ENCODE measurements around the gene CAMK2A. TPM values are rescaled to one million over a fixed set of nuclear protein-coding genes. Genes with fewer than 3 reads are reported as not detected.

CAMK2A gene
- total and polyA plus RNA-seq, 2 donors (not counting 1 experiment from before 2014, with no cell fraction given), result 2.1 to 3.1 TPM

GRCh38 chr5:150215979-150216944, 73.3 kb downstream of the CAMK2A start:
- no peak overlapping the region for H3K4me3 ChIP-seq (replicated peaks in 1 of 4; ENCODE audit: control extremely low read depth in 1 of 4, insufficient read depth in 1 of 4, low read depth in 3 of 4, low read length in 4 of 4)
- H3K27me3 ChIP-seq (ENCODE audit: control insufficient read depth, insufficient read depth, low read length), result no peaks in the 10 kb centered on the region
- no peak overlapping the region for H3K4me2 ChIP-seq (ENCODE audit: extremely low read depth, insufficient read depth, low read length)
- H3K27ac ChIP-seq (ENCODE audit: insufficient read depth, low read length), result no peak overlapping the region
- H3K79me2 ChIP-seq (ENCODE audit: control insufficient read depth, insufficient read depth, low read length), result no peaks in the 10 kb centered on the region
- H3K9ac ChIP-seq (ENCODE audit: insufficient read depth, low read length), result no peak overlapping the region
- H2AFZ ChIP-seq (ENCODE audit: low read length), result no peak overlapping the region
- no peaks in the 10 kb centered on the region for H3K36me3 ChIP-seq (ENCODE audit: control insufficient read depth, insufficient read depth, low read length)
- no peak for DNase-seq (ENCODE audit: low read depth in 2 of 2)
- H3K4me1 ChIP-seq (ENCODE audit: control insufficient read depth, extremely low read depth, insufficient read depth, low read length), result peaks cover 5% of the 10 kb centered on the region
- H4K20me1 ChIP-seq (ENCODE audit: control insufficient read depth, extremely low read depth, insufficient read depth, low read length), result no peaks in the 10 kb centered on the region
- no peaks in the 10 kb centered on the region for H3K9me3 ChIP-seq (ENCODE audit: control insufficient read depth, insufficient read depth, low read depth, low read length)
- TF ChIP-seq EZH2 (IDR thresholded peaks at IDR 0.05; ENCODE audit: low read length, missing control alignments), result no peak
- no peak for TF ChIP-seq CTCF (conservative IDR thresholded peaks at IDR 0.05 in 1 of 2, IDR thresholded peaks at IDR 0.05 in 1 of 2; ENCODE audit: low read depth in 1 of 2, low read length in 2 of 2)

- peak in 1 of 2 donors; percentile 62 for DNase-seq (ENCODE audit: low read depth in 2 of 2)
- no peak overlapping the region for H2AFZ ChIP-seq (ENCODE audit: low read length)
- no peaks in the 10 kb centered on the region for H4K20me1 ChIP-seq (ENCODE audit: control insufficient read depth, extremely low read depth, insufficient read depth, low read length)
- H3K27ac ChIP-seq (ENCODE audit: insufficient read depth, low read length), result no peak overlapping the region
- H3K9ac ChIP-seq (ENCODE audit: insufficient read depth, low read length), result no peak overlapping the region
- no peaks in the 10 kb centered on the region for H3K27me3 ChIP-seq (ENCODE audit: control insufficient read depth, insufficient read depth, low read length)
- no peak overlapping the region for H3K4me3 ChIP-seq (replicated peaks in 1 of 4; ENCODE audit: control extremely low read depth in 1 of 4, insufficient read depth in 1 of 4, low read depth in 3 of 4, low read length in 4 of 4)
- H3K4me1 ChIP-seq (ENCODE audit: control insufficient read depth, extremely low read depth, insufficient read depth, low read length), result peaks cover 8% of the 10 kb centered on the region
- H3K9me3 ChIP-seq (ENCODE audit: control insufficient read depth, insufficient read depth, low read depth, low read length), result no peaks in the 10 kb centered on the region
- H3K4me2 ChIP-seq (ENCODE audit: extremely low read depth, insufficient read depth, low read length), result no peak overlapping the region
- H3K79me2 ChIP-seq (ENCODE audit: control insufficient read depth, insufficient read depth, low read length), result no peaks in the 10 kb centered on the region
- no peaks in the 10 kb centered on the region for H3K36me3 ChIP-seq (ENCODE audit: control insufficient read depth, insufficient read depth, low read length)
- TF ChIP-seq CTCF (conservative IDR thresholded peaks at IDR 0.05 in 1 of 2, IDR thresholded peaks at IDR 0.05 in 1 of 2; ENCODE audit: low read depth in 1 of 2, low read length in 2 of 2) (peak; percentile 17 to 24), EZH2 (IDR thresholded peaks at IDR 0.05; ENCODE audit: low read length, missing control alignments) (no peak)
Measured at GRCh38 chr5:150214289-150214688, 75.3 kb downstream of the CAMK2A start.

GRCh38 chr5:150213530-150213929, 76.0 kb downstream of the CAMK2A start:
- Histone ChIP-seq H3K4me3 (replicated peaks in 1 of 4; ENCODE audit: control extremely low read depth in 1 of 4, insufficient read depth in 1 of 4, low read depth in 3 of 4, low read length in 4 of 4) (no peak overlapping the region), H3K9ac (ENCODE audit: insufficient read depth, low read length) (no peak overlapping the region), H3K4me2 (ENCODE audit: extremely low read depth, insufficient read depth, low read length) (no peak overlapping the region), H3K79me2 (ENCODE audit: control insufficient read depth, insufficient read depth, low read length) (no peaks in the 10 kb centered on the region), H3K9me3 (ENCODE audit: control insufficient read depth, insufficient read depth, low read depth, low read length) (no peaks in the 10 kb centered on the region), H3K27me3 (ENCODE audit: control insufficient read depth, insufficient read depth, low read length) (no peaks in the 10 kb centered on the region), H3K36me3 (ENCODE audit: control insufficient read depth, insufficient read depth, low read length) (no peaks in the 10 kb centered on the region), H3K27ac (ENCODE audit: insufficient read depth, low read length) (no peak overlapping the region), H3K4me1 (ENCODE audit: control insufficient read depth, extremely low read depth, insufficient read depth, low read length) (peaks cover 14% of the 10 kb centered on the region), H2AFZ (ENCODE audit: low read length) (no peak overlapping the region), H4K20me1 (ENCODE audit: control insufficient read depth, extremely low read depth, insufficient read depth, low read length) (no peaks in the 10 kb centered on the region)
- TF ChIP-seq CTCF (conservative IDR thresholded peaks at IDR 0.05 in 1 of 2, IDR thresholded peaks at IDR 0.05 in 1 of 2; ENCODE audit: low read depth in 1 of 2, low read length in 2 of 2) (no peak), EZH2 (IDR thresholded peaks at IDR 0.05; ENCODE audit: low read length, missing control alignments) (no peak)
- DNase-seq (ENCODE audit: low read depth in 2 of 2), result peak; percentile 53 to 58

Measured in fibroblast of lung (primary cell).